ENCODE results near the gene NMRK2.

- TF ChIP-seq CTCF (IDR thresholded peaks at IDR 0.05) (no peak), ZFX (IDR thresholded peaks at IDR 0.05; ENCODE audit: borderline replicate concordance) (no peak)
These were observed 35.9 kb downstream of the NMRK2 start for GRCh38 chr19:3968556-3969434.
